IMR-90 (cell line): ENCODE data around the gene H2BW2. TPM values are rescaled to one million over a fixed set of nuclear protein-coding genes. Genes with fewer than 3 reads are reported as not detected.

Source experiments
- ATAC-seq: fragments of 200-7000 bp; cut with Tn5 transposase; 2 replicates; pipeline ENCODE4 v1.9.1; 2020; ENCODE audit warnings: low read depth, mild to moderate bottlenecking, moderate library complexity
- BruUV-seq: library from RNA; stranded (reverse); fragments of 400-500 nt; replicated peaks from 2 replicates; lab custom pipeline; 2021; lab: Mats Ljungman, UMichigan
- CTCF ChIA-PET: fragments of 300-600 bp; formaldehyde crosslinking; extraction: SDS; loops from one replicate; lab custom pipeline; 2021; ENCODE audit warnings: antibody characterized with exemption; lab: Yijun Ruan, JAX
- POLR2A ChIA-PET: fragments of 300-600 bp; sonication (Branson Sonifier 250); formaldehyde crosslinking; loops from one replicate; lab custom pipeline; 2022; ENCODE audit warnings: antibody characterized with exemption; ENCODE audit not compliant: unreplicated experiment; lab: Charles Lee
- DNase-seq: peaks from one replicate; pipeline ENCODE4 v3.0.0; 2013
- H2AFZ ChIP-seq: replicated peaks from 2 replicates; pipeline ENCODE3; 2013; ENCODE audit warnings: low read length, mild to moderate bottlenecking; ENCODE audit not compliant: poor library complexity
- H2AK5ac ChIP-seq: 2 replicates; pipeline ENCODE4 v1.6.1; 2013; ENCODE audit warnings: low read depth, low read length, inconsistent platforms
- H2AK9ac ChIP-seq: replicated peaks from 2 replicates; pipeline ENCODE3; 2013; ENCODE audit warnings: mild to moderate bottlenecking, low read depth, low read length, moderate library complexity; ENCODE audit not compliant: poor library complexity
- H2BK120ac ChIP-seq: 2 replicates; pipeline ENCODE4 v1.6.1; 2013; ENCODE audit warnings: low read depth, low read length, inconsistent platforms
- H2BK15ac ChIP-seq: 3 replicates; pipeline ENCODE4 v1.6.1; 2013; ENCODE audit warnings: low read depth, low read length, inconsistent platforms
- H2BK20ac ChIP-seq: 2 replicates; pipeline ENCODE4 v1.6.1; 2013; ENCODE audit warnings: low read depth, mild to moderate bottlenecking, inconsistent platforms, low read length, moderate library complexity
- H2BK5ac ChIP-seq: 2 replicates; pipeline ENCODE4 v1.6.1; 2013; ENCODE audit warnings: mild to moderate bottlenecking, low read depth, low read length, inconsistent platforms; ENCODE audit not compliant: poor library complexity, severe bottlenecking
- H3K14ac ChIP-seq: replicated peaks from 2 replicates; pipeline ENCODE4 v1.6.1; 2013; ENCODE audit warnings: low read depth, low read length, inconsistent platforms
- H3K18ac ChIP-seq: 2 replicates; pipeline ENCODE4 v1.6.1; 2013; ENCODE audit warnings: low read depth, low read length, control low read depth
- H3K23ac ChIP-seq: 2 replicates; pipeline ENCODE4 v1.6.1; 2013; ENCODE audit warnings: low read depth, low read length, inconsistent platforms
- H3K27ac ChIP-seq: 2 replicates; pipeline ENCODE4 v1.5.1; 2013; ENCODE audit warnings: mild to moderate bottlenecking, control low read depth, low read length; ENCODE audit not compliant: insufficient read depth
- H3K27me3 ChIP-seq: 2 replicates; pipeline ENCODE4 v1.6.1; 2013; ENCODE audit warnings: low read length; ENCODE audit not compliant: control insufficient read depth, insufficient read depth
- H3K36me3 ChIP-seq: 2 replicates; pipeline ENCODE4 v1.6.1; 2013; ENCODE audit warnings: low read length, mixed read lengths; ENCODE audit not compliant: control insufficient read depth, insufficient read depth
- H3K4ac ChIP-seq: 2 replicates; pipeline ENCODE4 v1.6.1; 2013; ENCODE audit warnings: low read depth, low read length, inconsistent platforms
- H3K4me1 ChIP-seq: 2 replicates; pipeline ENCODE4 v1.6.1; 2013; ENCODE audit warnings: low read length, mixed read lengths; ENCODE audit not compliant: control insufficient read depth, insufficient read depth
- H3K4me2 ChIP-seq: 2 replicates; pipeline ENCODE4 v1.6.1; 2013; ENCODE audit warnings: low read depth, mild to moderate bottlenecking, control low read depth, low read length, moderate library complexity
- H3K4me3 ChIP-seq: 2 replicates; pipeline ENCODE4 v1.5.1; 2013; ENCODE audit warnings: low read depth, mild to moderate bottlenecking, control low read depth, low read length, moderate library complexity; ENCODE audit not compliant: insufficient read depth
- H3K56ac ChIP-seq: 2 replicates; pipeline ENCODE4 v1.6.1; 2013; ENCODE audit warnings: low read length, inconsistent platforms; ENCODE audit not compliant: insufficient read depth; ENCODE audit errors: extremely low read depth
- H3K79me1 ChIP-seq, 2 experiments: 2 replicates each; pipeline ENCODE4 v1.6.1; 2013; ENCODE audit warnings: low read length in 2 of 2, inconsistent platforms in 1 of 2, low read depth in 1 of 2
- H3K9ac ChIP-seq: 2 replicates; pipeline ENCODE4 v1.6.1; 2013; ENCODE audit warnings: low read depth, low read length, control low read depth
- H3K9me1 ChIP-seq: 2 replicates; pipeline ENCODE4 v1.6.1; 2013; ENCODE audit warnings: low read length, inconsistent platforms; ENCODE audit not compliant: insufficient read depth
- H3K9me3 ChIP-seq: 2 replicates; pipeline ENCODE4 v1.6.1; 2013; ENCODE audit warnings: low read length; ENCODE audit not compliant: control insufficient read depth, insufficient read depth
- H4K20me1 ChIP-seq: 2 replicates; pipeline ENCODE4 v1.6.1; 2013; ENCODE audit warnings: low read length, inconsistent platforms; ENCODE audit not compliant: insufficient read depth
- H4K5ac ChIP-seq: 2 replicates; pipeline ENCODE4 v1.6.1; 2013; ENCODE audit warnings: mild to moderate bottlenecking, low read depth, low read length, control low read depth
- H4K8ac ChIP-seq, 2 experiments: 2 replicates each; pipeline ENCODE4 v1.6.1; 2013; ENCODE audit warnings: low read depth in 2 of 2, low read length in 2 of 2, control low read depth in 1 of 2, inconsistent platforms in 1 of 2
- H4K91ac ChIP-seq: 2 replicates; pipeline ENCODE4 v1.6.1; 2013; ENCODE audit warnings: low read depth, low read length, inconsistent platforms; ENCODE audit not compliant: insufficient read depth
- BHLHE40 ChIP-seq: fragments of 150-350 bp; IDR thresholded peaks from 2 replicates; pipeline ENCODE4 v1.6.1; 2016; ENCODE audit warnings: mild to moderate bottlenecking, low read depth, low read length
- CEBPB ChIP-seq: IDR thresholded peaks from 2 replicates; pipeline ENCODE4 v1.6.1; 2012; ENCODE audit warnings: low read depth, low read length, improper control_type of control experiment
- CHD1 ChIP-seq: IDR thresholded peaks from 2 replicates; pipeline ENCODE4 v1.6.1; 2012; ENCODE audit warnings: low read depth, low read length, improper control_type of control experiment
- CTCF ChIP-seq: conservative IDR thresholded peaks from 2 replicates; pipeline ENCODE4 v1.5.1; 2012; ENCODE audit warnings: mild to moderate bottlenecking, low read depth, low read length, improper control_type of control experiment
- ELK1 ChIP-seq: fragments of 150-350 bp; IDR thresholded peaks from 2 replicates; pipeline ENCODE4 v1.6.1; 2016; ENCODE audit warnings: low read depth, mild to moderate bottlenecking, low read length, moderate library complexity, borderline replicate concordance
- FOS ChIP-seq: fragments of 150-350 bp; IDR thresholded peaks from 2 replicates; pipeline ENCODE4 v1.6.1; 2016; ENCODE audit warnings: low read depth, low read length
- MAFK ChIP-seq: IDR thresholded peaks from 2 replicates; pipeline ENCODE4 v1.6.1; 2012; ENCODE audit warnings: low read depth, low read length, improper control_type of control experiment
- MAZ ChIP-seq: IDR thresholded peaks from 2 replicates; pipeline ENCODE4 v1.6.1; 2012; ENCODE audit warnings: low read depth, mild to moderate bottlenecking, low read length, improper control_type of control experiment, moderate library complexity, borderline replicate concordance
- MXI1 ChIP-seq: IDR thresholded peaks from 2 replicates; pipeline ENCODE4 v1.6.1; 2012; ENCODE audit warnings: low read depth, mild to moderate bottlenecking, low read length, moderate library complexity, borderline replicate concordance
- RCOR1 ChIP-seq: IDR thresholded peaks from 2 replicates; pipeline ENCODE4 v1.6.1; 2012; ENCODE audit warnings: mild to moderate bottlenecking, low read length, improper control_type of control experiment; ENCODE audit not compliant: insufficient replicate concordance
- RFX5 ChIP-seq: IDR thresholded peaks from 2 replicates; pipeline ENCODE4 v1.8.0; 2012; ENCODE audit warnings: low read depth, mild to moderate bottlenecking, low read length, moderate library complexity
- SMC3 ChIP-seq: fragments of 150-350 bp; IDR thresholded peaks from 2 replicates; pipeline ENCODE4 v1.6.1; 2016; ENCODE audit warnings: low read depth, mild to moderate bottlenecking, antibody characterized with exemption, low read length, moderate library complexity
- USF2 ChIP-seq: fragments of 150-350 bp; IDR thresholded peaks from 2 replicates; pipeline ENCODE4 v1.6.1; 2017; ENCODE audit warnings: mild to moderate bottlenecking, antibody characterized with exemption, low read length, low read depth
- WGBS, 2 experiments: methylation state at CpG; one replicate each; pipeline versions ENCODE4 v1.1.5 to v1.1.7; 2013; ENCODE audit warnings: missing lambda C conversion rate in 2 of 2; ENCODE audit not compliant: insufficient read length in 1 of 2; ENCODE audit errors: extremely low coverage in 2 of 2; 5-methylcytosine and 5-hydroxymethylcytosine counted together
- dilution Hi-C: fragments of 300-500 bp; cut with HindIII; formaldehyde crosslinking; loops from one replicate; pipeline ENCODE4 v1.14.3; 2018; ENCODE audit warnings: low sequenced_read_pairs; ENCODE audit not compliant: unreplicated experiment
- in situ Hi-C: fragments of 300-500 bp; cut with MboI; formaldehyde crosslinking; loops from 3 replicates; pipeline ENCODE4 v1.14.3; 2019; ENCODE audit warnings: low sequenced_read_pairs, inconsistent platforms, mixed read lengths
- intact Hi-C: fragments of 100-400 bp; cut with micrococcal nuclease; formaldehyde crosslinking; loops from 2 replicates; pipeline ENCODE4 v1.10.0; 2022
- polyA plus RNA-seq, 3 experiments: library from polyadenylated mRNA; depleted of rRNA; stranded (reverse); fragments of >200 nt; gene quantifications; 2 replicates each; pipeline ENCODE4 v1.2.3, GENCODE V29; 2012; ENCODE audit warnings: low replicate concordance in 1 of 3
- total RNA-seq: library from RNA; depleted of rRNA; stranded (reverse); fragments of >200 nt; gene quantifications from 2 replicates; pipeline ENCODE4 v1.2.3, GENCODE V29; 2012

H2BW2 gene
- total and polyA plus RNA-seq, 2 of the 4 experiments (the other 2 are of a cell fraction), result not detected

- ATAC-seq, result no peak
- H3K4me1 ChIP-seq, result no peaks in the 10 kb centered on the region
- H4K5ac ChIP-seq, result no peak overlapping the region
- DNase-seq, result no peak
- H3K79me1 ChIP-seq, result no peaks in the 10 kb centered on the region
- no peaks in the 10 kb centered on the region for H3K9me1 ChIP-seq
- ChIA-PET POLR2A (no interaction called here), CTCF (no interaction called here)
- no peak overlapping the region for H3K4ac ChIP-seq
- intact Hi-C loops, result no loop called here
- no peak overlapping the region for H3K4me3 ChIP-seq
- no peaks in the 10 kb centered on the region for H3K9me3 ChIP-seq
- no peak overlapping the region for H3K27ac ChIP-seq
- no CpG with 5 or more reads among the region's 7 CpGs for WGBS, 2 experiments
- no peak overlapping the region for H3K4me2 ChIP-seq
- no peak overlapping the region for H2AFZ ChIP-seq
- H4K20me1 ChIP-seq, result no peaks in the 10 kb centered on the region
- no peak overlapping the region for H2AK9ac ChIP-seq
- H2BK15ac ChIP-seq, result no peak overlapping the region
- no peak overlapping the region for H2BK20ac ChIP-seq
- H2AK5ac ChIP-seq, result no peak overlapping the region
- in situ Hi-C loops, result no loop called here
- no peak overlapping the region for H4K8ac ChIP-seq
- H2BK5ac ChIP-seq, result no peak overlapping the region
- no TSS peak for BruUV-seq
- H3K36me3 ChIP-seq, result no peaks in the 10 kb centered on the region
- H2BK120ac ChIP-seq, result no peak overlapping the region
- H4K91ac ChIP-seq, result no peak overlapping the region
- H3K14ac ChIP-seq, result no peak overlapping the region
- H3K23ac ChIP-seq, result no peak overlapping the region
- H3K18ac ChIP-seq, result no peak overlapping the region
- no peak overlapping the region for H3K9ac ChIP-seq
- H3K27me3 ChIP-seq, result peaks cover 4% of the 10 kb centered on the region
- dilution Hi-C loops, result no loop called here
- no peak overlapping the region for H3K56ac ChIP-seq
- TF ChIP-seq FOS (no peak), CEBPB (no peak), BHLHE40 (no peak), ELK1 (no peak), SMC3 (no peak), RCOR1 (no peak), MXI1 (no peak), USF2 (no peak), RFX5 (no peak), CHD1 (no peak), CTCF (no peak), MAFK (no peak), MAZ (no peak)
Measured at GRCh38 chrX:104085919-104086318, 46.2 kb downstream of the H2BW2 start.
